GM12892 (cell line): Measurements from ENCODE around the gene TCF4.

Source experiments
- POLR2A ChIP-seq: IDR thresholded peaks from 2 replicates; pipeline ENCODE4 v1.6.1; 2011; ENCODE audit warnings: low read depth, low read length, control low read depth
- POLR2AphosphoS5 ChIP-seq: IDR thresholded peaks from 2 replicates; pipeline ENCODE4 v1.6.1; 2011; ENCODE audit warnings: low read depth, low read length, control low read depth

DNA sequence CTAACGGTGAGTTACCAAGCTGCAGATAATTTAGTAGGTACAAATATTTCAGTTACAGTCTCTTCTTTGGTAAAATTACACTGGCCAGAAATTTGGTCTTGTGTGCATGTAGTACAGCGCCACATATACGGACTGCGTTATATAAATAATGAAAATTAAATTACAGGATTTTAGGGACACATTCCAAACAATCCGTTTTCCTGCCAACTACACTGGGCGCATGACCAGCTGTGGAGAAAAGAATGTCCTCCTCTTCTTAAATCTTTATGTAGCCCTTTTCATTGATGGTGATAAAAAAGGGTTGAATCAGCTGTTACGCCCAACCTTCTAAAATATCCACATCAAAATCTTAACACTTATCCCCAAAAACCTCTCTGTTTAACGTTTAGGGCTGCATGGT is 37.5 kb downstream of the TCF4 start:
- TF ChIP-seq POLR2AphosphoS5, result no peak
- no peak for TF ChIP-seq POLR2A
